Bone marrow (tissue), 2 donors: ENCODE data around the gene COQ4.

ENCODE experiments used
- DNase-seq, 2 donors: peaks; one replicate each; lab custom pipeline; 2025; lab: John Stamatoyannopoulos, UW

The COQ4 gene

DNA sequence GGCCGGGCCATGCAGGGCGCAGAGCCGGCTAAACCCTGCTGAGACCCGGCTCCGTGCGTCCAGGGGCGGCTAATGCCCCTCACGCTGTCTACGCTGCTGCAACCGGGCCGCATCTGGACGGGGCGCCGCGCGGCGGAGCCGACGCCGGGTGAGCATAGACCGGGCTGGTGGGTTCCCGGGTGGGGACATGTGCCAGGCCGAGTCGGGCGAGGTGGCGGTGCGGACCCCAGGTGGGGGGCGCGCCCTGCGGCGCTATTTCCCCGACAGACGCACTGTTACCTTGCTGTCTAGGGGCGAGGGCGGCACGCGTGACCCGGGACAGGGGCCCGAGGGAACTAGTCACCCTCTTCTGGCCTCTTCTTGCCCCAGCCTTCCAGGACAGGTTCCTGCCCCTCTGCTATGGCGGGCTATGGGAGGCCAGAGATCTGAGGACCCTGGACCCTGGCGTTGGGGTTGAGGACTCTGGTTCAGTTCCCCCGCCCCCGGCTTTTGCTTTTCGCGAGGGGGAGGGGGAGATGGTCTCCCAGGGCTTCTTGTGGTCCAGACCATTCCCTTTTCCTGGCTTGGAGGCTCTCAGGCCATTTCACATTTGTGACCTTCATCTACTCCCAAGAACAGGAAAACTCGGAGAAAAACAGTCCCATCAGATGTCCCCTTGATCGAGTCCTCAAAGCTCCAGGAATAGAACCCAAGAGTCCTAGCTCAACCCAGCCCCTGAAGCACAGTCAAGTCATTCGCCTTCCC, 18.2 kb downstream of the COQ4 start:
- DNase-seq: peak in 1 of 2 donors; percentile 37

DNA sequence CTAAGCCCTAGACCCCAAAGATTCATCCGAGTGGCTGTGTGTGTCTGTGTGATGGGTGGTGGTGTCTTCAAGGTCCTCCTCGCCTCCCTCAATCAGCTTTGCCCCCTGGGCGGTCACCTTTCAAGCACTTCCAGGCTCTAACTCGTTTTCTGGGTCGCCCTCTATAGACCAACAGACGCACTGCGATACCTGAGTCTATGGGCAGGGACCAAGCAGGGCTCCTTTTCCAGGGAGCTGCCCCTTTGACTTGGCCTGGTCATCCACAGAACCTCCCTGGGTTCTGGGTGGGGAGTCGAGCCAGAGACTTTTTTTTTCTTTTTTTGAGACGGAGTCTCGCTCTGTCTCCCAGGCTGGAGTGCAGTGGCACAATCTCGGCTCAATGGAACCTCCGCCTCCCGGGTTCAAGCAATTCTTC, 18.8 kb downstream of the COQ4 start:
- peak; percentile 15 to 27 for DNase-seq

- DNase-seq: no peak
These were observed 20.5 kb downstream of the COQ4 start for GRCh38 chr9:128342971-128343680.

GRCh38 chr9:128343855-128344254, 21.2 kb downstream of the COQ4 start:
- DNase-seq: no peak

- no peak for DNase-seq
These were observed 22.4 kb downstream of the COQ4 start for GRCh38 chr9:128344931-128345605.

DNA sequence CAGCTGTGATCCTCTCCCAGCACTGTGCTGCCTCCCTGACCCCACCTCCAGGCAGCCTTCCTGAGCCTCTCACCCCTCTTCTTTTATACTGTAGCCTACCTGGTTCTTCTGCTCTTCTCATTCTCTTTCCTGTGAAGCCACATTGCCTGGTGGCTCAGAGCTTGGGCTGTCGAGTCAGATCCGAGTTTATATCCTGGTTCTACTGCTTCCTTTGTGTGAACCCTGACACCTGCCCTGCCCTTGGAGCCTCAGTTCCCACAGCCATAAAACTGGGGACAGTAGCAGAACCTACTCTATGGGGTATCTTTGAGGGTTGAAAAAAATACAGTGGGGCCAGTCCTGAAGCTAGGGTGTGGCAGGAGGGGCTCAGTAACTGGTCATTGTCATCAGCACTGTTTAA, 26.5 kb downstream of the COQ4 start:
- no peak for DNase-seq

DNA sequence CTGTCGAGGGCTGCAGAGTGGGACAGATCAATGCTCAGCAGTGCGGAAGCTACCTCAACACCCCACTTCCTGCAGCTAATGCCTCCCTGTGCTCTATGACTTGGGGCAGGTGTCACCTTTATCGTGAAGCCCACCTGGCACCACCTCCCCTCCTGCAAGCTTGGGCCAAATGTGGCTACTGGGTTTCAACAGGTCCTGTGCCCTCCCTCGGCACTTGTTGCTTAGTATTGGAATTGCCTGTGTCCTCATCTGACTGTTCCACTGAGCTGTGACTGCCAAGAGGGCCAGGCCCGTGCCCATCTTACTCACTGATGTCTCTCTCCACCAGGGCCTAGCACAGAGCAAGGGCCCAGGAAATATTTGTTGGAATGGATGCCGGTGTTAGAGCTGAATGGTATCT, 27.1 kb downstream of the COQ4 start:
- no peak for DNase-seq

- no peak for DNase-seq
These were observed 32.8 kb downstream of the COQ4 start for GRCh38 chr9:128355451-128355850.

DNA sequence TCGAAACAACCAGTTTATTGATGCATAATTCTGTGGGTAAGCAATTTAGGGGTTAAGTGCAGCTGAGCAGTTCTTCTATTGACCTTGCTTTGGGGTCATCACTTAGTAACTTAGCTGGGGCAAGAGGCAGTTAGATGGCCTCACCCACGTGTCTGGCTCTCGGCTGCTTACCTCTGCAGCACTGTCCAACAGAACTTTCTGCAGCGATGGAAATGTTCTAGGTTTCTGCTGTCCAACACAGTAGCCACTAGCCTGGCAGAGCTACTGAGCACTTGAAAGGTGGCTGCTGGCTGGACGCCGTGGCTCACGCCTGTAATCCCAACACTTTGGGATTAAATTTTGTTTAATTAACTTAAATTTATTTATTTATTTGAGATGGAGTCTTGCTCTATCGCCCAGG, 35.5 kb downstream of the COQ4 start:
- no peak for DNase-seq

DNA sequence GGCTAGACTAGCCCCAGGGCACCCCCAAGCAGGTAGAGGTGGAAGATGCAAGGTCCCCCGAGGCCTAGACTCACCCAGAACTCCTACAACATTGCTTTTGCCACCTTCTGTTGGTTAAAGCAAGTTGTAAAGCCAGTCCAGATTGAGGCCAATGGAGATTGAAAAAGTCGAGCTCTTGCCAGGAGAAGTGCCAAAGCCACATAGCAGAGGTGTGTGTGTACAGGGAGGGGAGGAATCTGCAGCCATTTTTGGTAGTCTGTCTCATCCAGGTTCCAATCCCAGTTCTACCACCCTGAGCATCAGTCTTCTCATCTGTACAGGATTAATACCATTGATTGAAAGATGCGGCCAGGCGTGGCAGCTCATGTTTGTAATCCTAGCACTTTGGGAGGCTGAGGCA, 36.2 kb downstream of the COQ4 start:
- no peak for DNase-seq

- DNase-seq: no peak
These were observed 38.2 kb downstream of the COQ4 start for GRCh38 chr9:128360826-128361225.

GRCh38 chr9:128361296-128361985, 38.8 kb downstream of the COQ4 start:
- no peak for DNase-seq

GRCh38 chr9:128361986-128362646, 39.5 kb downstream of the COQ4 start:
- DNase-seq: peak; percentile 29 to 79

DNA sequence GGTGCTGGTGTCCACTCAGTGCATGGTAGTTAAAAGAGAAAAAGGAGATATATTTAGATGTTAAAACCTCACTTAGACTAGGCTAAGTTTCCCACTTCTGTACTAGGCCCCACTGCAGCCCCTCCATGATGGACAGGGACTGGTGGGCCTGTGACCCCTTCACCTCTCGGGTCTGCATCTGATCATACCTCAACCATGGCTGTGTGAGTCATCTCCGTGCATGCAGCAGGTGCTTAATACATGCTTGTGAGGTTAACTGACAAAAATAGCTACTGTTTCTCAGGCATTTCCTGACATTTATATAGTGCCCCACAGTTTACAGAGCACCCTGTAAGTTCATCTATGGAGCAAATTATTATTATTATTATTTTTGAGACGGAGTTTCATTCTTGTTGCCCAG, 40.1 kb downstream of the COQ4 start:
- no peak for DNase-seq

- DNase-seq: no peak
These were observed 42.9 kb downstream of the COQ4 start for GRCh38 chr9:128365525-128365924.

GRCh38 chr9:128369024-128369706, 46.5 kb downstream of the COQ4 start:
- no peak for DNase-seq

DNA sequence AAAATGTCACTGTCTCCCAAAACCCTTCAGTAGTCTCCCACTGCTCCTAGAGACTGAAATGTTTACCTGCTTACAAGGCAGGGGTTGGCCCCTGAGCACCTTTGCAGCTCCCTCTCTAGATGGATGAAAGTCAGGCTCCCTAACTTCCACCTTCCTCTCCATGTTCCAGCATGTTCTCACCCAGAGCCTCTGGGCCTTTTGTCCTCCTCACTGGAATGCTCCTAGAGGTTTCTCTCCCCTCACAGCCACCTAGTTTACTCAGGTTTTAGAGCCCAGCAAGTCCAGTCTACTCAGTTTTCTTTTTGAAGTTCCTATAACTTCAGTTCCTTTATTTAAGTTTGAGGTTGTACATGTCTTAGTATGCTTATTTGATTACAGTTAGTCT, 47.7 kb downstream of the COQ4 start:
- DNase-seq: no peak

DNA sequence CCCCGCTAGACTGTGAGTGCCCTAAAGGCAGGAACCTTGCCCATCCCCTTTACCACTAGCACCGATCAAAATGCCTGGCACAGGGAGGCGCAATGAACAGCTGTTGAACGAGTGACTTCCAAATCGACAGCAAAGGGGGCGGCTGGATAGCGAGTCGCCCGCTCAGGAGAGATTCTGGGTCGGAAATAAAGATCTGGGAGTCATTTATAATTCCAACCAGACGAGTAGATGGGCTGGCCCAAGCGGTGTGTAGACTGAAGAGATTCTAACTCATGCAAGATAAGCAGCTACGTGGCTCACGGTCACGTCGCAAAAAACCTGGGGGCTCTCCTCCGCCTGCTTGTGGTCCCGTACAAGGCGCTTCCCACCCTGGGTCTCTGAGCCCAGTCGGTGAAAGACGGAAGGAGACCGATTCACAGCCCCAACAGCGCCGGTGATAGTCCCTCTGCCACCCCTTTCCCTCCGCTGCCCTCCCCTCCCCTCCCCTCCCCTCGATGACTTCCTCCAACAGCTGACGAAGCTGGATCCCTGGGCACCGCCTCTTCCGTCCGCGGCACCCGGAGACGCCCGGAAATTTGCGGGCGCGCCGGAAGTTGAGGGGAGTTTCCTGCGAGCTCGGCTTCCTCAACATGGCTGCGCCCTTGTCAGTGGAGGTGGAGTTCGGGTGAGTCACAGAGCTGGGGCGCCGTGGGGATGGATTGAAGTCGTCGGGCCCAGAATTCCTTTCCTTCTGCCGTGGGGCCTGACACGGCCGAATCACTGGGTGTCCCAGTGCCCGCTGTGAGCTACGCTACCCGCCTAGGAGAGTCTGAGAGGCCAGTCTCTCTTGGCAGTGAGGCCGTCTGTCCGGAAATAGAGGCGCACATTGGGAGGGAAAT, 48.4 kb downstream of the COQ4 start, which contains the start of gene URM1:
Gene URM1 (plus strand): TSS at position 623 of the 878 bp plus-strand sequence. CDS start 7 bp downstream, at position 630.
- peak; percentile 86 to 97 for DNase-seq

DNA sequence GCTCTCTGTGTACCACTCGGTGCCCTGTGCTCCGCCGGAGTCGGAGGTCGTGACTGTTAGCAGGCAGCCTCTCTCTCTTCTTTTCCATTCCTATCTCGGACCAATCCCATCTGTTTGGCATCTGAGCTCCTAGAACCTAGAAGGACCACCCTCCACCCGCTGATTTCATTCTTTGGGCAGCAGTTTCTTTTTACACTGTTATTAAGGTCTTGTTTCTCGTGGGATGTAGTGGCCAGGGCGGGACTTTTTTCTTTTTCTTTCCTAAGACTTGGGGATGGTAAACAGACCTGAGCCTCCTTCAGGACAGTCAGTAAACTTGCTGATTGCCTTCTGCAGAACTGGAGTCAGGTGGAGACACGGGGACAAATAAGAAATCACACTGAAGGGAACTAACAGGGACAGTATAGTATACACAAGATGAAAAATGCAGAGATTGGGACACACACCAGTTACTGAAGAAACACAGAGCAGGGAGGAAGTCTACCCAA, 49.0 kb downstream of the COQ4 start:
- no peak for DNase-seq

DNA sequence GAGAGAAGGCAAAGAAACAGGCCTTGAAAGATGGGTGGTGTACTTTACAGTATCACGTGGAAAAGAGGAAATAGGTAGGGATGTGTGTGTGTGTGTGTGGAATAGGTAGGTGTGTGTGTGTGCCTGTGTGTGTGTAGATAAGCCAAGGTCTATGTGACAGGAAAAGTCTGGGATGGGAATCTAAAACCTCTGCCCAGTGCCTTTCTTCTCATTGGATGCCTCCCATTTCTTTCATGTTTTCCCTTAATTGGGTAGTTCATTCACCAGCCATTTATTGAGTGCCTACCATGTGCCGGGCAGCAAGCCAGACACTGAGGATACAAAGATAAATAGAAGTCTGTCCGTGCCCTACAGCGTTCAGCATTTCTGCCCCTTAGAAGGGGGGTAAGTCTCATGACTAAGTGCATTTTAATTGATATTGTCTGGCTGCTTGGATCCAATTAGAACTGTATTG, 49.6 kb downstream of the COQ4 start:
- no peak for DNase-seq
